Osteoblast (primary cell): ENCODE measurements around the gene LRRFIP1. TPM values are rescaled to one million over a fixed set of nuclear protein-coding genes. Genes with fewer than 3 reads are reported as not detected.

ENCODE experiments used
- DNase-seq: peaks from one replicate; pipeline ENCODE4 v3.0.0; 2011; ENCODE audit warnings: low spot score, mixed read lengths; ENCODE audit not compliant: insufficient read length; ENCODE audit errors: missing footprints
- H2AFZ ChIP-seq: 2 replicates; pipeline ENCODE4 v1.6.0; 2011; ENCODE audit warnings: mild to moderate bottlenecking, low read length
- H3K27ac ChIP-seq: 2 replicates; pipeline ENCODE4 v1.5.1; 2011; ENCODE audit warnings: mild to moderate bottlenecking, low read depth, low read length, moderate library complexity
- H3K27me3 ChIP-seq: 2 replicates; pipeline ENCODE4 v1.6.0; 2012; ENCODE audit warnings: mild to moderate bottlenecking, control low read depth, inconsistent platforms, low read length, moderate library complexity; ENCODE audit not compliant: insufficient read depth
- H3K36me3 ChIP-seq: 2 replicates; pipeline ENCODE4 v1.5.1; 2011; ENCODE audit warnings: mild to moderate bottlenecking, low read length, control low read depth, moderate library complexity; ENCODE audit not compliant: insufficient read depth
- H3K4me1 ChIP-seq: 2 replicates; pipeline ENCODE4 v1.5.1; 2011; ENCODE audit warnings: mild to moderate bottlenecking, low read length, control low read depth, moderate library complexity; ENCODE audit not compliant: insufficient read depth
- H3K4me2 ChIP-seq: 2 replicates; pipeline ENCODE4 v1.6.0; 2011; ENCODE audit warnings: mild to moderate bottlenecking, low read length; ENCODE audit not compliant: insufficient read depth
- H3K4me3 ChIP-seq: fragments of 200-600 bp; sonication (generic); 3 replicates; pipeline ENCODE4 v1.5.1; 2012; ENCODE audit warnings: mild to moderate bottlenecking, low read length, inconsistent platforms; ENCODE audit not compliant: insufficient read depth
- H3K79me2 ChIP-seq: 2 replicates; pipeline ENCODE4 v1.6.0; 2012; ENCODE audit warnings: mild to moderate bottlenecking, low read length, control low read depth, inconsistent platforms; ENCODE audit not compliant: insufficient read depth
- H3K9me3 ChIP-seq: 2 replicates; pipeline ENCODE4 v1.5.1; 2011; ENCODE audit warnings: low read depth, low read length, control low read depth
- H4K20me1 ChIP-seq: 2 replicates; pipeline ENCODE4 v1.6.0; 2012; ENCODE audit warnings: mild to moderate bottlenecking, low read length, control low read depth; ENCODE audit not compliant: insufficient read depth
- CTCF ChIP-seq: IDR thresholded peaks from 2 replicates; pipeline ENCODE4 v1.5.1; 2011; ENCODE audit warnings: mild to moderate bottlenecking, low read depth, low read length, moderate library complexity; ENCODE audit errors: extremely low read depth
- total RNA-seq: library from RNA; depleted of rRNA; stranded (reverse); fragments of >200 nt; gene quantifications from 2 replicates; pipeline ENCODE4 v1.2.3, GENCODE V29; 2012

LRRFIP1 gene
- total RNA-seq, 1 donor = 51.8 TPM

DNA sequence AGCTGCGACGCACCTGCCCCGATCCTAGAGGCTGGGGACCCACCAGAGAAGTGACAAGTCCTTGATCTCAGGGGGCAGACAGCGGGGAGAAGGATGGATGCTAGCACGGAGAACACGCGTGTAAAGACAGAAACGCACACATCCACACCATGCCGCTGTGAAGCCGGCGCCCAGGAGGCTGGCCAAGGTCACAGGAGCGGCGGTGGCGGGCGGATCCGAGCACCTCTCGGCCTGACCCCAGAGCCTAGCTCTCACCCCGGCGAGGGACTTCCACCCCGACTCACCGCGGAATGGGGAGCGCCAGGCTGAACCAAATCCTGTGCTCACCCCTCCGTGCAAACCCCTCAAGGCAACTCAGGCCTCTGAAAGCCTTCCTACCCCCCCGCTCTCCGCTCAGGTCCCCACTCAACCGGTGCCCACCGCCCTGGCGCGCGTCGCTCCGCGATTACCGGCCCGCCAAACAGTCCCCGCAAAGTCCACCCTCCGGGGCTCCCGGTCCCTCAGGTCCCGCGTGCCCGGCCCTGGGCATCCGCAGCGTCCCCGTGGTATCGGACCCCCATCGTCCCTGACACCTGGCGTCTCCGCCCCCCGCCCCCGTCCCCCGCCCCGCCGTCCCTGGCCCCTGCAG, 460 bp upstream of the LRRFIP1 start:
- Histone ChIP-seq H3K4me2 (peak overlapping the region; percentile 77), H3K4me1 (peaks cover 22% of the 10 kb centered on the region), H3K27me3 (no peaks in the 10 kb centered on the region), H3K36me3 (no peaks in the 10 kb centered on the region), H3K9me3 (no peaks in the 10 kb centered on the region), H2AFZ (peak overlapping the region; percentile 82), H3K27ac (no peak overlapping the region), H4K20me1 (peaks cover 9% of the 10 kb centered on the region), H3K4me3 (peak overlapping the region; percentile 80), H3K79me2 (peaks cover 33% of the 10 kb centered on the region)
- TF ChIP-seq CTCF = no peak
- DNase-seq = peak; percentile 85

GRCh38 chr2:237628247-237629187, 1.1 kb downstream of the LRRFIP1 start:
- Histone ChIP-seq H3K9me3 (no peaks in the 10 kb centered on the region), H3K27ac (peak overlapping the region; percentile 46), H4K20me1 (peaks cover 9% of the 10 kb centered on the region), H2AFZ (peak overlapping the region; percentile 54), H3K4me3 (peak overlapping the region; percentile 80), H3K79me2 (peaks cover 49% of the 10 kb centered on the region), H3K4me1 (peaks cover 22% of the 10 kb centered on the region), H3K36me3 (no peaks in the 10 kb centered on the region), H3K27me3 (no peaks in the 10 kb centered on the region), H3K4me2 (peak overlapping the region; percentile 97)
- TF ChIP-seq CTCF = no peak
- peak; percentile 68 for DNase-seq

DNA sequence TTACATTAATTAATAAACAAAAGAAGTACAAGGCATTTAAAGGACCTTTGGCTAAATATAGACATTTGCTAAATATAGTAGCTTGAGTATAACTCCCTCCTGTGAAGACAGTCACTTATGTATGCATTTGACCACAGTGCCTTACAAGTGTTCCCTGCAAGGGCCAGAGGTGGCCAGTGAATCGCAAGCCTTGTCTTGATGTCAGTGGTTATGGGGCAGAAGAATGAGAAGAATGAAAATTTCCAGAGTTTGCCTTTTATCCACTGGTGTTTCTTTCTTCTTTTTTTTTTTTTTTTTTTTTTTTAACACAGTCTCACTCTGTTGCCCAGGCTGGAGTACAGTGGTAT, 1.8 kb downstream of the LRRFIP1 start:
- H3K4me3 ChIP-seq = no peak overlapping the region

More for the DNA sequence above, 1.8 kb downstream of the LRRFIP1 start:
- DNase-seq = peak; percentile 61
- Histone ChIP-seq H2AFZ (no peak overlapping the region), H3K4me1 (peaks cover 20% of the 10 kb centered on the region), H3K79me2 (peaks cover 54% of the 10 kb centered on the region), H3K9me3 (no peaks in the 10 kb centered on the region), H3K36me3 (no peaks in the 10 kb centered on the region), H3K27ac (no peak overlapping the region), H3K4me2 (no peak overlapping the region), H3K27me3 (no peaks in the 10 kb centered on the region), H4K20me1 (peaks cover 13% of the 10 kb centered on the region)
- TF ChIP-seq CTCF = no peak
